GM19463 (cell line): ENCODE measurements around the gene HUNK.
"Not testable (repeated sequence)": the region's sequence is repeated elsewhere in the genome, so short reads cannot be mapped to it uniquely, and the experiment has no call there.

Experiments used
- ATAC-seq: cut with Tn5 transposase; IDR thresholded peaks from one replicate; pipeline ENCODE4 v1.9.1; 2021; ENCODE audit warnings: mild to moderate bottlenecking, moderate library complexity; ENCODE audit not compliant: unreplicated experiment

Gene HUNK

DNA sequence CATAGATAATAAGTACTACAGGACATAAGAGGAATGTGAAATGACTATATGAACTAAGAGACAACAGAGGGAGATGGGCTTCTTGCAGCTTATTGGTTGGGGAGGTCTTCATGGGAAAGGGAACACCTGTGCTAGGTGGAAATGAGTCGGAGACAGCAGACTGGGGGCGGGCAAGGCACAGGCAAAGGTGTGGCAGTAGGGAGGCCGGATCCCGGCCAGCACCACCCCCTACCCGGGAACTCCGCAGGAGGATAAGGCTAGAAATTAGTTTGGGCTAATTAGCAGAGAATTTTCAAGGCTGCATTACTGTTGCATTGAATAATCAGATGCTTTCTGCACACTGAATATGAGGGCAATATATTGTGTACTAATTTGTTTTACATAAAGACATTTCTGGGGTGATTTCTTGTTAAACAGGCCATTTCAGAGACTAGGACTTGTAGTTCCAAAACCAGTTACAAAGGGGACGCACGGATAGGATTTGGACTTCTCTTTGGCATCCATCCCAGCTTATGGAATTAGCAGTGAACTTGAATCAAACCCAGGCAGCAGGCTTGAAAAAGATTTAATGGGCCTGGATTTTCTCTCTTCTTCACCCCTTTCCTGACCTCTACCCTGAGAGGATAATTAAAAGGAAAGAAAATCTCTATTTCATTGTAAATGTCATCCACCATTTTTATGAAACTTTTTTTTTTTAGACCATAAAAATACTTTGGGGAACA, 2.2 kb upstream of the HUNK start:
- no peak for ATAC-seq

DNA sequence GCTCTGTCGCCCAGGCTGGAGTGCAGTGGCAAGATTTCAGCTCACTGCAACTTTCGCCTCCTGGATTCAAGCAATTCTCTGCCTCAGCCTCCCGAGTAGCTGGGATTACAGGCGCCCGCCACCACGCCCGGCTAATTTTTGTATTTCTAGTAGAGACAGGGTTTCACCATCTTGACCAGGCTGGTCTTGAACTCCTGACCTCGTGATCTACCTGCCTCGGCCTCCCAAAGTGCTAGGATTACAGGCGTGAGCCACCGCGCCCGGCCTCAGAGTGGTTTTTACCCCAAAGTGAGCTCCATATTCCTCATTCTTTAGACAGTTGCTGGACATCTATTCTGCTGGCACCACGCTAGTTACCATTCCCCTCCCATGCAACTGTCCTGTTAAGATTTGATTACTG, 1.4 kb upstream of the HUNK start:
- ATAC-seq = not testable (repeated sequence)

- no peak for ATAC-seq
Measured at GRCh38 chr21:31872072-31872451, 758 bp upstream of the HUNK start.

- ATAC-seq = no peak
Measured at GRCh38 chr21:31873275-31873695, 465 bp downstream of the HUNK start.

DNA sequence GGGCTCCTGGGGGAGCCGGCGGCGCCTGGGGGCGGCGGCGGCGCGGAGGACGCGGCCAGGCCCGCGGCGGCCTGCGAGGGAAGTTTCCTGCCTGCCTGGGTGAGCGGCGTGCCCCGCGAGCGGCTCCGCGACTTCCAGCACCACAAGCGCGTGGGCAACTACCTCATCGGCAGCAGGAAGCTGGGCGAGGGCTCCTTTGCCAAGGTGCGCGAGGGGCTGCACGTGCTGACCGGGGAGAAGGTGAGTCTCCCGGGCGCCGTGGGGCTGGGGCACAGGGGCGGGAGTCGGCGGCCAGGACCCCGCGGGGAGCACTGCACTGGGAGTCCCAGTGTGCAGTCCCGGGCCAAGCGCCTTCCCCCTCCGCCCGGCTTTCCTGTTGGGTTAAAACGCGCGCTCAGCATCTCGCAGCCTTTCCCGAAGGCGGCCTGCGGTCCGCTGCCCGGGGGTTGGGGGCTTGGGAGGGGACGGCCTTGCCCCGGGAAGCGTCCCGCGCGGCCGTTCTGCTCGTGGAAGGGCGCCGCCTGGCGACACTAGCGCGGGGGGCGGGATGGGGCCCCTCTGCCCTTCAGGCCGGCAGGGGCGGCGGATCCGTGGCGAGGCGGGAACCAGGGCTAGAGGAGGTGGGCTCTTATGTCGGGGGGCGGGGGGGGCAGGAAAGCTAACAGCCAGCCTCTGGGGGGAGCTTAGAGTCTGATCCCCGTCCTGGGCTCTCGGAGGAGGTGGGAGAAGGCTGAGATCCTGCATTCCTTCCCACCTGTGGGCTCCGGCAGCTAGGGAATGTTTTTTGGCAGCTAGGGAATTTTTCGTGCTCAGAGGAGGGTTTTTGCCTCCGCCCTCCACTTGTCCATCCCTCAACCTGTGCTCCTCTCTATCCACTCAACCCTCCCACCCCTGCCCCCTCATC, 1.1 kb downstream of the HUNK start:
- no peak for ATAC-seq

DNA sequence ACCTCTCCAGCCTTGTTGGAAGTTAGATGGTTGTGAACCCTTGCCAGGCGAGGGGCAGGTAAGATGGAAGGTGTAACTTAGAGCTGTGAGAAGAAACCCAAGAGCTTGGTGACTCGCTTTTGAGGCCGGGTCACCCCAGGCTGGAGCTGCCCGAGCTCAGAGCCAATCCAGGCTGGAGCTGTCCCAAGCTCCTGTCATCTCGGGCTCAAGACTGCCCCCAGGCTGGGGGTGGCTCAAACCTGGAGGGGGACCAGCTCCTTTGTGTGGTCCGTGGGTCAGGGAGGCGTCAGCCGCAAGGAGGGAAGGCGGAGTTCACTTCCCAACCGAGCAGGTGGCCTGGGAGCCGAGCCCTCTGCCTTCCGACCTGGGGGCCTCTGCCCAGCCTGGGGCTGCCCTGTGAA, 2.0 kb downstream of the HUNK start:
- ATAC-seq = no peak

DNA sequence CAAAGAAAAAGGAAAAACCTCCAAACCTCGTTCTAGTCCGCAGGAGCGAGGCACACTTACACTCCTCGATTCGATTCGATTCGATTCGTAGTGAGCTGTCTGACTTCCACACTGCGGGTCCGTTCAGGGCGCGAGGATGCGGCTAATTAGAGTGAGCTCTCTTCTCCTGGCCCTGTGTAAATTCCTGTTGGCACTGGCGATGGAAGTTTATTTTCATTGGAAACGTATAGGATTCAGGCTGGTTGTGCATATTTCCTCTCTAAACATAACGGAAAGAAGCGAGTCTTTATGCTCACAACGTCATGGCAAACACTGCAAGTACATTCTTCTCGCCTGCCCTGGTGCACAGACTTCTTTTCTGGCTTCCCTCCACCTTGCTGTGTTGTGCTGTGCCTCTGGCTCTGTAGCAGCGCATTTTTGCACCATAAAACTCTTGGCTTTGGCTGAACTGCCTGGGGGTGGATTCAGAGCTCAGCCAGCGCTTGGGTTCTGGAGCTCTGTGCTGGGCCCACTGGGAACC, 2.7 kb downstream of the HUNK start:
- no peak for ATAC-seq

DNA sequence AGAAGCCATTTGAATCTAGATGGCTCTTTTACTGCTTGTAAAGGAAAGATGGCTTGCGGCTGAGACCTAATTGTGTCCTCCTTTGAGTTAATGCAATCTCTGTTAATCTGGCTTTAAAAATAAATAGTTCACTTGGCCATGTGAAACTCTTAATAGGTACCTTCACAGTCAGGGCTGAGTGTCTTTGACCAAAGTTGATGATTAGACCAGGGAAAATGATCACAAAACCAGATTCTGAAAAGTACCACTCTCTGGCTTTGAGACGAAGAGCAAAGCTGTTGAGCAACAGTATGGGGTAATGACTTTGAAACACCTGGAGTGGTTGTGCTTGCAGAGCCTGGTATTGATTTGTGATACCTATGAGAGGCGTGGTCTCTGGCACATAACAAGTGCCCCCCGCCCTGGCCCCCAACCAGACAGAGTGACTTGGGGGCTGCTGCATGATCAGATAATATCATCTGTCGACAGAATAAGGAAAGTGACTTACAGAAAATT, 4.7 kb downstream of the HUNK start:
- no peak for ATAC-seq

GRCh38 chr21:31878831-31879230, 6.0 kb downstream of the HUNK start:
- ATAC-seq = no peak

- no peak for ATAC-seq
Measured at GRCh38 chr21:31879241-31879650, 6.4 kb downstream of the HUNK start.

- no peak for ATAC-seq
Measured at GRCh38 chr21:31879911-31880310, 7.1 kb downstream of the HUNK start.

DNA sequence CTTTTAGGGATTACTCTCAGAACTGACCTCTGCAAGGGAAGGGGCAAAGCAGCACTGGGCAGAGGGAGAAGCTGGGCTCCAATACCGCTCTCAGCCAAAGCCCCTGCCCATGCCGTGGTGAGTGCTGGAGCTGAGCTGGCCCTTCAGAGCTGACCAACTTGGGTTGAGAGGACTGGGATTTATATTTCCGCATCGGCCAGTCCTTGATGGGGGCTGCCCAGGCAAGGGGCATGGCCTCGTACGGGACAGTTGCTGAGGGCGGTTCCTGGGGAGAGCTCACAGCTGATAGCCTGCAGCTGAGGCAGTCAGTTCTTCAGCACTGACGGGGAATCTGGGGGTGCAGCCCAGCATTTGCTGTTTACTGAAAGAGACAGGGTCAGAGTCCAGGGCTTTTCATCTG, 8.0 kb downstream of the HUNK start:
- no peak for ATAC-seq

GRCh38 chr21:31882711-31883110, 9.9 kb downstream of the HUNK start:
- no peak for ATAC-seq

DNA sequence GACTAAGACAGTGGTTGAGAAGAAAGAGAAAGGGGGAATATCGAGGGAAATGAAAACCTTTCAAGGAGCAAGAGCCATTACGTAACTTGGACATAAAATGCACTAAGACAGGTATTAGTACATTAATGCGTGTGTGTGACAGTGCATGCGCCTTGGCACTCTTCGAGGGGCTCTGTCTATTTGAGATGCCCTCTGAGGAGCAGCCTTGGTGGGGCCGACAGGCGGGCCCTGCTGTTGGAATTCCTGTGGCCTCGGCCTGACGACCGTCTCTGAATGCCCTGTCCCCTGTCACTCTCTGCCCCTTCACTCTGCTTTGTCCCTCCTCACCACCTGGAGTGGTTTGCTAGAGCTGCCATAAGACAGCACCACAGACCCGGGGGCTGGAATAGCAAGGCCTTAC, 12.3 kb downstream of the HUNK start:
- ATAC-seq = no peak

- no peak for ATAC-seq
Measured at GRCh38 chr21:31886915-31887314, 14.1 kb downstream of the HUNK start.

- no peak for ATAC-seq
Measured at GRCh38 chr21:31887391-31887841, 14.6 kb downstream of the HUNK start.

DNA sequence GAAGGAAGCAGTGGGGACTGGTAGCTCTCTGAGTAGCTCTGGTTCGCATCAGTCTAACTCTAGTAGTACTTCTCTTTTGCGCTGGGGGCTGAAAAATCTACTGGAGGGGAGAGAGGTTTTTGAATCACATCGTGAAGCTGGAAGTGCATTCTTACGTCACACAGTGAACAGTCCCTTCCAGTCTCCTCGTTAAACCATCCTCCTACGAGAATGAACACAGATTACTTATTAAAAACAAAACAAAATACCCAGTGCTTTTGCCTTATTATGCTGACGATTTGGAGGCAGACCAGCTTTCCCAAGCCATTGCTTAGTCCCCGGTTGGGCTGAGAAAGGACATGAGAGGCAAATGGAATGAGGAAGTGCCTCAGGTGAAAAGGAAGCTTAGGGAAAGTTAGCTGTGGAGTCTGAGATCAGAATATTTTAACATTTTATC, 16.1 kb downstream of the HUNK start:
- no peak for ATAC-seq

GRCh38 chr21:31889460-31889859, 16.6 kb downstream of the HUNK start:
- no peak for ATAC-seq

DNA sequence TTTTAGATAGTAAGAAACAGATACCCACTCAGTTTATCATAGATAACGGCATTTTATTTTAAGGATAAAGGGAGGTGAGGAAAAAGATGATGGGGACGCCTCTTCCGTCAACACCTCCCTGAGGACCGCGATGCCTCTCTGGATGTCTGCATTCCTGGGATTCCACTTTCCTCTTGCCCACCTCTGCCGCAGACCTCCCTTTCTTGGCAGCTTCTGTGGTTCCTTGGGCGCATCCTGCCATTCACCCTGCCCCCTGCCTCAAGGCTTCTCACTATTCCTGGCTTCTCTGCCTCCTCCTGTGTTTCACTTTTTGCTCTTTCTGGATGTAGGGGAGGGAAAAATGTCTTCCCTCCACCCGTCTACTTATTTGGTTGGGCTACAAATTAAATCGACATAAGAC, 19.9 kb downstream of the HUNK start:
- no peak for ATAC-seq

GRCh38 chr21:31893851-31894415, 21.1 kb downstream of the HUNK start:
- ATAC-seq = no peak

- no peak for ATAC-seq
Measured at GRCh38 chr21:31894457-31894856, 21.6 kb downstream of the HUNK start.
